Suprapubic skin (tissue), 4 donors: ENCODE data around the gene ZCCHC24. TPM values are rescaled to one million over a fixed set of nuclear protein-coding genes. Genes with fewer than 3 reads are reported as not detected.

ENCODE experiments used
- DNase-seq, 2 donors: peaks; one replicate each; pipeline ENCODE4 v3.0.0-alpha.2; 2019; ENCODE audit warnings: low spot score in 2 of 2
- H3K27ac ChIP-seq: fragments of 200-600 bp; sonication (generic); one replicate; pipeline ENCODE4 v1.5.1; 2019
- H3K27me3 ChIP-seq: fragments of 200-600 bp; sonication (generic); one replicate; pipeline ENCODE4 v1.5.1; 2019
- H3K36me3 ChIP-seq: fragments of 200-600 bp; sonication (generic); one replicate; pipeline ENCODE4 v1.5.1; 2019
- H3K4me1 ChIP-seq: fragments of 200-600 bp; sonication (generic); one replicate; pipeline ENCODE4 v1.5.1; 2019
- H3K4me3 ChIP-seq: fragments of 200-600 bp; sonication (generic); one replicate; pipeline ENCODE4 v1.5.1; 2019; ENCODE audit warnings: mild to moderate bottlenecking
- H3K9me3 ChIP-seq: fragments of 200-600 bp; sonication (generic); one replicate; pipeline ENCODE4 v1.5.1; 2019
- EP300 ChIP-seq: sonication (generic); formaldehyde crosslinking; IDR thresholded peaks from one replicate; pipeline ENCODE4 v1.6.1; 2017; ENCODE audit warnings: antibody characterized with exemption
- POLR2A ChIP-seq, 2 donors: fragments of 450-650 bp; IDR thresholded peaks; one replicate each; pipeline ENCODE4 v1.6.1; 2017; ENCODE audit warnings: antibody characterized with exemption in 2 of 2, mild to moderate bottlenecking in 2 of 2, moderate library complexity in 2 of 2
- POLR2AphosphoS5 ChIP-seq, 3 donors: sonication (generic); formaldehyde crosslinking; IDR thresholded peaks; one replicate each; pipeline ENCODE4 v1.6.1; 2017; ENCODE audit warnings: antibody characterized with exemption in 3 of 3
- whole genome bisulfite sequencing: methylation state at CpG from one replicate; pipeline ENCODE4 v1.1.5; 2018; 5-methylcytosine and 5-hydroxymethylcytosine counted together
- total RNA-seq, 4 donors: library from RNA; depleted of rRNA; stranded (reverse); fragments of >200 nt; gene quantifications; one replicate each; pipeline ENCODE4 v1.1.0, GENCODE V29; 2016
- TF ChIP-seq, protein P1 (sequence below), 2 donors: fragments of 200-600 bp in 1 of 2; fragments of 450-650 bp in 1 of 2; sonication (generic) in 1 of 2; IDR thresholded peaks; one replicate each; pipeline ENCODE4 v1.5.1; 2016 to 2019; ENCODE audit warnings: antibody characterized with exemption in 2 of 2, mild to moderate bottlenecking in 1 of 2, moderate library complexity in 1 of 2

ZCCHC24 gene
- total RNA-seq, 4 donors from 2014 or later, result 8.9 to 17.3 (median 12.8) TPM

DNA sequence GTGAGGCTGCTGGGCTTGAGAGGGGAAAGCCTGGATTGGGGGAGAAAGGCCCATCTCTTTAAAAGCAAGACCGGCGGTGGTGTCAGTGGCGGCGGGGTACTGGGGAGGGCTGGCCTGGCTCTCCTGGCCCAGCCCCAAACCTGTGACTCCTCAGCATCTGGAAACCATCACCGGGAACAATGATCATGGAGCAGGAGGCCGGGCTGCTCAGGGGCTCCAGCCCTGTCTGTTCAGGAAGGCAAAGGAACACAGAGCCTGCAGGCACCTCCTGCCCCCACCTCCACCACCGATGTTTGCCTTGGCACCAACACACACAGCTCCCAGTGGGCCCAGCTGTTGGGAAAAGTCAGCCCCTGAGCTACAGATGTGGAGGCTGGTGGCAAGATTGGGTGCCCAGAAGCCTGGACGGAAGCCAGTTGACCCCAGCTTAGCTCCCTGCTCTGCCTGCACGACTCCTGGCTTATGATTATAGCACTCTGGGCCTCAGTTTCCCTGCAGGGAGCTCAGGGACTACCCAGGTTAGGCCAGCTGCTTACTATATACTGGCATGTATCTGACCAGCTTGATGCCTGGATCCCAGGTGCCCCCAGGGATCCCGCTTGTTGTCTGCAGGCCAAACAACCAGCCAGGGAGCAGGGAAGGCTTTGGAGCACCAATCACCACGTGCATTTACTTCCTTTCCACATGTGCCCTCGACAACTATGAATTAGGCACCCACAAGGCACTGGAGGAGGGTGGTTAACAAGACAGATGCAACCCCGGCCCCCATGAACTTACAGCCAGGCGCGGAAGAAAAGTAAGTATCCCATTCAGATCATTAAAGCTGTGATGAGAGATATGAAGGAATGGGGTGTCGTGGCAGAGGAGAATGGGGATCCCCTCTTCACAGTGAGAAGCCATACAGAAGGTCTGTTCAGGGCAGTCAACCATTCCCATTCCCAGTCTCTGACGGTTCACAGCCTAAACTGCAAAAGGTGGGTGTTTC is 37.3 kb downstream of the ZCCHC24 start:
- H3K4me1 ChIP-seq, result peaks cover 45% of the 10 kb centered on the region
- 60% methylated on average over 11 of the region's 17 CpGs for WGBS

DNA sequence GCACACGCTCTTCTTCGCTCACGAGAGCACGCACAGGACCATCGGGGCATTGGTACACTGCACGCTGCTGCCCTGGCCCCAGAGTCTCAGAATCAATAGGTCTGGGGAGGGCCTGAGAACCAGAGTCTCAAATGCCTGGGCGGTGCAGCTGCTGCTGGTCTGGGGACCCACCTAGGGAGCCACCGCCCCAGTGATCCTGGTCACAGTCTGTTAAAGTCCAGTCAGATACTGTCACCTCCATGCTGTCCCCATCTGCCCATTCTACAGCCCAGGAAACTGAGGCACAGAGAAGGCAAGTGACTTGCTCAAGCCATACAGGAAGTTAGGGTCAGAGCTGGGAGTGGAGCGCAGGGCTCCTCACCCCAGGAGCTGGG is 38.0 kb downstream of the ZCCHC24 start:
- Histone ChIP-seq H3K4me3 (no peak overlapping the region), H3K27me3 (no peaks in the 10 kb centered on the region), H3K36me3 (no peaks in the 10 kb centered on the region), H3K27ac (peak overlapping the region; percentile 28), H3K9me3 (no peaks in the 10 kb centered on the region), H3K4me1 (peaks cover 52% of the 10 kb centered on the region)
- 73% methylated on average over 7 of the region's 9 CpGs for WGBS
- TF ChIP-seq POLR2A (IDR thresholded peaks at IDR 0.05), result no peak
- TF ChIP-seq POLR2AphosphoS5 (IDR thresholded peaks at IDR 0.05), result no peak
- TF ChIP-seq EP300, result no peak
- TF ChIP-seq, protein P1, sequence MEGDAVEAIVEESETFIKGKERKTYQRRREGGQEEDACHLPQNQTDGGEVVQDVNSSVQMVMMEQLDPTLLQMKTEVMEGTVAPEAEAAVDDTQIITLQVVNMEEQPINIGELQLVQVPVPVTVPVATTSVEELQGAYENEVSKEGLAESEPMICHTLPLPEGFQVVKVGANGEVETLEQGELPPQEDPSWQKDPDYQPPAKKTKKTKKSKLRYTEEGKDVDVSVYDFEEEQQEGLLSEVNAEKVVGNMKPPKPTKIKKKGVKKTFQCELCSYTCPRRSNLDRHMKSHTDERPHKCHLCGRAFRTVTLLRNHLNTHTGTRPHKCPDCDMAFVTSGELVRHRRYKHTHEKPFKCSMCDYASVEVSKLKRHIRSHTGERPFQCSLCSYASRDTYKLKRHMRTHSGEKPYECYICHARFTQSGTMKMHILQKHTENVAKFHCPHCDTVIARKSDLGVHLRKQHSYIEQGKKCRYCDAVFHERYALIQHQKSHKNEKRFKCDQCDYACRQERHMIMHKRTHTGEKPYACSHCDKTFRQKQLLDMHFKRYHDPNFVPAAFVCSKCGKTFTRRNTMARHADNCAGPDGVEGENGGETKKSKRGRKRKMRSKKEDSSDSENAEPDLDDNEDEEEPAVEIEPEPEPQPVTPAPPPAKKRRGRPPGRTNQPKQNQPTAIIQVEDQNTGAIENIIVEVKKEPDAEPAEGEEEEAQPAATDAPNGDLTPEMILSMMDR (IDR thresholded peaks at IDR 0.05), result no peak
- peak in 1 of 2 donors; percentile 76 for DNase-seq

More for the DNA sequence above, 37.3 kb downstream of the ZCCHC24 start:
- TF ChIP-seq, protein P1 (IDR thresholded peaks at IDR 0.05), result no peak
- Histone ChIP-seq H3K36me3 (no peaks in the 10 kb centered on the region), H3K4me3 (no peak overlapping the region), H3K27me3 (no peaks in the 10 kb centered on the region), H3K9me3 (no peaks in the 10 kb centered on the region), H3K27ac (no peak overlapping the region)
- peak; percentile 79 to 82 for DNase-seq

DNA sequence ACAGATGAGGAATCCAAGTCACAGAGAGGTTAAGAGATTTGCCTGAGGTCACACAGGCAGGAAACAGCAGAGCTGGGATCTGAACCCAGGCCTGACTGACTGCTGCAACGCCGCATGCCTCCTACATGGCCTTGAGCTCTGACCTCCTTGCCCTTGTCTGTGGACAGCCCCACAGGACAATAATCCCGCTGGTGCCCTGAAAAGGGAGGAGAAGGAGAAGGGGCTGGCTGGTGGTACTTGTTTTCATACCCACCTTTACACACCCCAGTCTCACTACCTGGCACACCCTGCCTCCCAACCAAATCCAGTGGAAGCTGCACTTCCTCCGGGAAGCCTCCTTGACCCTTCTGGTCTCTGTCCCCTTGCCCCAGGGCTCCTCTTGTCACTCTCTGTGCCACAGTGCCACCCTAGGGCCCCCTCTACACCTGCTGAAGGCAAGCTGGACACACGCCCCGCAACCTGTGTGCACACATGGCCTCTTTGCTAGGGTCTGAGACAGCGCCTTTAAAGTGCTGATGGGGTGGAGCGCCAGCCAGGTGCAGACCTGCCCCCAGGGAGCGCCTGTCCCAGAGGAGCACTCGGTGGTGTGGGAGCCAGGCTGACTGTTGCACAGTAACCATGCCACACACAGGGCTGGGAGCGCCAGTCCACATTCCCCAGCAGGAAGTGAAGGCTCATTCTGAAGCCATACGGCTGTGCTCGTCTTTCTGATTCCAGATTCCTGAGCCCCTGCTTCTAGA is 38.6 kb downstream of the ZCCHC24 start:
- TF ChIP-seq POLR2A (IDR thresholded peaks at IDR 0.05), result no peak
- no peak for TF ChIP-seq POLR2AphosphoS5 (IDR thresholded peaks at IDR 0.05)
- no peak for TF ChIP-seq EP300
- TF ChIP-seq, protein P1 (IDR thresholded peaks at IDR 0.05), result no peak
- Histone ChIP-seq H3K4me1 (peaks cover 57% of the 10 kb centered on the region), H3K27me3 (no peaks in the 10 kb centered on the region), H3K27ac (peak overlapping the region; percentile 28), H3K36me3 (no peaks in the 10 kb centered on the region), H3K9me3 (no peaks in the 10 kb centered on the region), H3K4me3 (no peak overlapping the region)
- WGBS, result 61% methylated on average over 10 of the region's 13 CpGs
- peak; percentile 59 to 73 for DNase-seq

DNA sequence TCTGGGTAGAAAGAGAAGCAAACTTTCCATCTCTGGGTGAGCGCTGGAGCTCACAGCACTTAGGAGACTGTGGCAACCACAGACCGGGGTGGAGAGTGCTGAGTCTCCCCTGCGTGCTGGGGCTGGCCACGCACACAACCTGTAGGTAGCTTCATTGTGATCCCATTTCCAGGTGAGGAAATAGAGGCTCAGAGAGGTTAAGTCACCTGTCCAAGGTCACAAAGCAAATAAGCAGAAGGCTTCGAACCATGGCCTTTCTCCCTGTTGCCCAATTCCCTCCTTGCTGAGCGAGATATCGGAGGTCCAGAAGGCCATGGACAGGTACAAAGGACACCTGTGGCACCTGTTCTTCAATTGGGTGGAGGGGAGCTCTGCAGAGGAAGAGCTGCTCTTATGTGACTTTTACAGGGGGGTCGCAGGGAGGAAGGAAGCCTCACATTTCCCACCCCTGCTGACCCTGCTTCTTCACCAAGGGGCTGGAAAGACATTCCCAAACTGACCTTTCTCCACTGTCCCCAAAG is 39.4 kb downstream of the ZCCHC24 start:
- no peak overlapping the region for H3K27ac ChIP-seq
- no peaks in the 10 kb centered on the region for H3K36me3 ChIP-seq
- H3K4me3 ChIP-seq, result no peak overlapping the region
- 62% methylated on average over 7 of the region's 8 CpGs for WGBS
- H3K27me3 ChIP-seq, result no peaks in the 10 kb centered on the region
- H3K9me3 ChIP-seq, result no peaks in the 10 kb centered on the region
- TF ChIP-seq, protein P1 (IDR thresholded peaks at IDR 0.05), result no peak
- TF ChIP-seq POLR2A (IDR thresholded peaks at IDR 0.05) (no peak), POLR2AphosphoS5 (IDR thresholded peaks at IDR 0.05) (no peak), EP300 (no peak)
- H3K4me1 ChIP-seq, result peaks cover 65% of the 10 kb centered on the region
- DNase-seq, result peak; percentile 33 to 52
